ENCODE results near the gene INTS6. TPM values are rescaled to one million over a fixed set of nuclear protein-coding genes. Genes with fewer than 3 reads are reported as not detected.
"Not testable (repeated sequence)": the region's sequence is repeated elsewhere in the genome, so short reads cannot be mapped to it uniquely, and the experiment has no call there.

The INTS6 gene
- total RNA-seq, 1 experiment from 2014 or later, result 26.6 TPM

DNA sequence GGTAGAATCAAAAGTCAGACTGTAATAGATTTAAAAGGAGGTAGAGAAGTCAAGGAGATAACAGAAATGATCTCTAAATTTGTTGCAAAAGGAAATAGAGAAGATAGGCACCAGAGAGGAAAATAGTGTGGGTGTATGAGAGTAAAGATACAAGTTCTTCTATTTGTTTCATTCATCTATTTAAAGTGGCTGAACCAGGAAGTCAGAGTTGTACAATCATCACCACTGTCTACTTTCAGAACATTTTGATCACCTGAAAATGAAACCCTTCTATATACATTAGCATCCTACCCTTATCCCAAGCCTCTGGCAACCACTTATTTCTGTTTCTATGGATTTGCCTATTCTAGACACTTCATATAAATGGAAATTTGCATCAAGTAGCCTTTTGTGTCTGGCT, 36.7 kb downstream of the INTS6 start:
- Histone ChIP-seq H3F3A (ENCODE audit: low read length, unreplicated experiment) (no peaks in the 10 kb centered on the region), H3K9me3 (ENCODE audit: low read length) (no peaks in the 10 kb centered on the region), H2AFZ (ENCODE audit: low read length) (no peak overlapping the region), H3K27me3 (ENCODE audit: low read length) (no peaks in the 10 kb centered on the region), H3K36me3 (ENCODE audit: low read depth, low read length) (peaks cover 21% of the 10 kb centered on the region), H3K9me2 (replicated peaks; ENCODE audit: low read length) (no peaks in the 10 kb centered on the region), H3K79me2 (ENCODE audit: low read length) (peaks cover 89% of the 10 kb centered on the region), H3K4me2 (ENCODE audit: low read length) (no peak overlapping the region), H4K20me1 (ENCODE audit: low read length) (no peaks in the 10 kb centered on the region), H3K9ac (ENCODE audit: low read length) (no peak overlapping the region), H3K4me1 (ENCODE audit: insufficient read depth, low read length) (no peaks in the 10 kb centered on the region), H3K4me3 (ENCODE audit: low read length) (no peak overlapping the region), H3K27ac (ENCODE audit: low read length) (no peak overlapping the region)
- ATAC-seq, result no peak
- CTCF ChIA-PET, result no interaction called here
- no TSS peak for BruUV-seq (replicated peaks)
- POLR2A ChIA-PET (ENCODE audit: unreplicated experiment), result no interaction called here
- TF ChIP-seq, protein P1, sequence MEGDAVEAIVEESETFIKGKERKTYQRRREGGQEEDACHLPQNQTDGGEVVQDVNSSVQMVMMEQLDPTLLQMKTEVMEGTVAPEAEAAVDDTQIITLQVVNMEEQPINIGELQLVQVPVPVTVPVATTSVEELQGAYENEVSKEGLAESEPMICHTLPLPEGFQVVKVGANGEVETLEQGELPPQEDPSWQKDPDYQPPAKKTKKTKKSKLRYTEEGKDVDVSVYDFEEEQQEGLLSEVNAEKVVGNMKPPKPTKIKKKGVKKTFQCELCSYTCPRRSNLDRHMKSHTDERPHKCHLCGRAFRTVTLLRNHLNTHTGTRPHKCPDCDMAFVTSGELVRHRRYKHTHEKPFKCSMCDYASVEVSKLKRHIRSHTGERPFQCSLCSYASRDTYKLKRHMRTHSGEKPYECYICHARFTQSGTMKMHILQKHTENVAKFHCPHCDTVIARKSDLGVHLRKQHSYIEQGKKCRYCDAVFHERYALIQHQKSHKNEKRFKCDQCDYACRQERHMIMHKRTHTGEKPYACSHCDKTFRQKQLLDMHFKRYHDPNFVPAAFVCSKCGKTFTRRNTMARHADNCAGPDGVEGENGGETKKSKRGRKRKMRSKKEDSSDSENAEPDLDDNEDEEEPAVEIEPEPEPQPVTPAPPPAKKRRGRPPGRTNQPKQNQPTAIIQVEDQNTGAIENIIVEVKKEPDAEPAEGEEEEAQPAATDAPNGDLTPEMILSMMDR (conservative IDR thresholded peaks at IDR 0.05; ENCODE audit: low read depth, low read length), result no peak
- TF ChIP-seq EZH2phosphoT487 (IDR thresholded peaks at IDR 0.05; ENCODE audit: borderline replicate concordance, low read length) (no peak), EZH2 (IDR thresholded peaks at IDR 0.05; ENCODE audit: low read length, unreplicated experiment) (no peak)
- intact Hi-C loops (cut with micrococcal nuclease), result no loop called here
- DNase-seq, result no peak

DNA sequence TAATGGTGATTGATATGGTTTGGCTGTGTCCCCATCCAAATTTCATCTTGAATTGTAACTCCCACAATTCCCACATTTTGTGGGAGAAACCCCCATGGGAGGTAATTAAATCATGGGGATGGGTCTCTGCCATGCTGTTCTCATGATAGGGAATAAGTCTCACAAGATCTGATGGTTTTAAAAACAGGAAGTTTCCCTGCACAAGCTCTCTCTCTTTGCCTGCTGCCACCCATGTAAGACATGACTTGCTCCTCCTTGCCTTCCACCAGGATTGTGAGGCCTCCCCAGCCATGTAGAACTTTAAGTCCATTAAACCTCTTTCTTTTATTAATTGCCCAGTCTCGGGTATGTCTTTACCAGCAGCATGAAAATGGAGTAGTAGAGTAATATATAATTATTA, 37.5 kb downstream of the INTS6 start:
- intact Hi-C loops (cut with micrococcal nuclease); H3K27ac ChIP-seq (ENCODE audit: low read length); H3K9me2 ChIP-seq (replicated peaks; ENCODE audit: low read length); H3K4me3 ChIP-seq (ENCODE audit: low read length); H3K27me3 ChIP-seq (ENCODE audit: low read length); ATAC-seq; H3K9ac ChIP-seq (ENCODE audit: low read length); H3K4me2 ChIP-seq (ENCODE audit: low read length); H3F3A ChIP-seq (ENCODE audit: low read length, unreplicated experiment); CTCF ChIA-PET; H3K9me3 ChIP-seq (ENCODE audit: low read length); H3K4me1 ChIP-seq (ENCODE audit: insufficient read depth, low read length); H2AFZ ChIP-seq (ENCODE audit: low read length); BruUV-seq (replicated peaks); DNase-seq; H4K20me1 ChIP-seq (ENCODE audit: low read length): not testable (repeated sequence)
- Histone ChIP-seq H3K36me3 (ENCODE audit: low read depth, low read length) (peaks cover 20% of the 10 kb centered on the region), H3K79me2 (ENCODE audit: low read length) (peaks cover 86% of the 10 kb centered on the region)
- POLR2A ChIA-PET (ENCODE audit: unreplicated experiment), result interaction anchor here (0.7 kb wide), 1 partner anchor 311 kb away, joined by 11 read pairs; no protein-coding TSS in a partner anchor

DNA sequence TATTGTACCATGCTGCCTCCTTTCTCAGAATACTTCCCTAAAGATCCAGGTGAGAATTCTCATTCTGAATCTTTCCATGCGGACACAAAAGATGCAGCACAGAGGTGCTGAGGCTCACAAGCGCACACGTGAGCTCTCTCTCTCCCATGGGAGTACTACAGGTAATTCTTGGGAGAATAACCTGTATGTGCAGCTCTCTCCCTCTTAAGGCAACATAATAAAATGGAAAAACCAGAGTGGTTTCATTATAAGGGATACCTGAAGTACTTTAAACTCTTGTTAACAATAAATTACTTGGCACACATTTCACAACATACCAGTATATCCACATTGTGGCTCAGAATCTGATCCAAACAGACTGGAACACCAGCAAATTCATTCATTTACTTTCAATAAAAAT, 40.4 kb downstream of the INTS6 start:
- DNase-seq, result no peak
- intact Hi-C loops (cut with micrococcal nuclease), result no loop called here
- ATAC-seq, result no peak
- POLR2A ChIA-PET (ENCODE audit: unreplicated experiment), result no interaction called here
- Histone ChIP-seq H3K27ac (ENCODE audit: low read length) (no peak overlapping the region), H3K4me1 (ENCODE audit: insufficient read depth, low read length) (no peaks in the 10 kb centered on the region), H3K27me3 (ENCODE audit: low read length) (no peaks in the 10 kb centered on the region), H3K36me3 (ENCODE audit: low read depth, low read length) (peaks cover 20% of the 10 kb centered on the region), H4K20me1 (ENCODE audit: low read length) (no peaks in the 10 kb centered on the region), H3F3A (ENCODE audit: low read length, unreplicated experiment) (no peaks in the 10 kb centered on the region), H3K79me2 (ENCODE audit: low read length) (peaks cover 89% of the 10 kb centered on the region), H3K4me3 (ENCODE audit: low read length) (no peak overlapping the region), H3K9me3 (ENCODE audit: low read length) (no peaks in the 10 kb centered on the region), H2AFZ (ENCODE audit: low read length) (no peak overlapping the region), H3K4me2 (ENCODE audit: low read length) (no peak overlapping the region), H3K9me2 (replicated peaks; ENCODE audit: low read length) (no peaks in the 10 kb centered on the region), H3K9ac (ENCODE audit: low read length) (no peak overlapping the region)
- TF ChIP-seq EZH2 (IDR thresholded peaks at IDR 0.05; ENCODE audit: low read length, unreplicated experiment), result no peak
- no peak for TF ChIP-seq EZH2phosphoT487 (IDR thresholded peaks at IDR 0.05; ENCODE audit: borderline replicate concordance, low read length)
- TF ChIP-seq, protein P1 (conservative IDR thresholded peaks at IDR 0.05; ENCODE audit: low read depth, low read length), result no peak
- CTCF ChIA-PET, result no interaction called here
- BruUV-seq (replicated peaks), result no TSS peak

All from PC-3 (cell line).